Neural progenitor cell (in vitro differentiated cells): Measurements from ENCODE around the gene ADGRV1.

Experiments used
- CTCF ChIP-seq: fragments of 200-600 bp; sonication (generic); IDR thresholded peaks from 2 replicates; pipeline ENCODE4 v1.5.1; 2017; ENCODE audit warnings: antibody characterized with exemption, mild to moderate bottlenecking
- EZH2 ChIP-seq: fragments of 200-600 bp; sonication (generic); IDR thresholded peaks from 2 replicates; pipeline ENCODE4 v1.6.1; 2017; ENCODE audit warnings: antibody characterized with exemption, mild to moderate bottlenecking, moderate library complexity
- EZH2phosphoT487 ChIP-seq: fragments of 200-600 bp; sonication (generic); IDR thresholded peaks from 2 replicates; pipeline ENCODE4 v1.6.1; 2017; ENCODE audit warnings: antibody characterized with exemption

GRCh38 chr5:91065496-91065895, 506.9 kb downstream of the ADGRV1 start:
- TF ChIP-seq CTCF (no peak), EZH2 (no peak), EZH2phosphoT487 (no peak)
